Keratinocyte (primary cell): Measurements from ENCODE around the gene STK32C. TPM values are rescaled to one million over a fixed set of nuclear protein-coding genes. Genes with fewer than 3 reads are reported as not detected.

Experiments
- DNase-seq: peaks from one replicate; pipeline ENCODE4 v3.0.0-alpha.2; 2011; ENCODE audit warnings: low read depth, missing footprints, low spot score
- FAIRE-seq: peaks from 2 replicates; lab custom pipeline; 2011; peaks lifted over from hg19 to GRCh38; lab: Jason Lieb, UNC
- H2AFZ ChIP-seq: 2 replicates; pipeline ENCODE4 v1.6.0; 2012; ENCODE audit warnings: low read length, control low read depth, inconsistent platforms; ENCODE audit not compliant: control insufficient read depth
- H3K27ac ChIP-seq: 2 replicates; pipeline ENCODE4 v1.5.1; 2011; ENCODE audit warnings: low read length; ENCODE audit not compliant: control insufficient read depth, insufficient read depth
- H3K27me3 ChIP-seq: 3 replicates; pipeline ENCODE4 v1.6.0; 2011; ENCODE audit warnings: low read length; ENCODE audit not compliant: control insufficient read depth, insufficient read depth; ENCODE audit errors: extremely low read depth
- H3K36me3 ChIP-seq, 2 experiments: 2 replicates in 1 of 2; 3 replicates in 1 of 2; pipeline ENCODE4 v1.5.1; 2011; ENCODE audit warnings: low read length in 2 of 2, mild to moderate bottlenecking in 1 of 2; ENCODE audit not compliant: control insufficient read depth in 2 of 2, insufficient read depth in 2 of 2; ENCODE audit errors: extremely low read depth in 1 of 2
- H3K4me1 ChIP-seq: 3 replicates; pipeline ENCODE4 v1.5.1; 2011; ENCODE audit warnings: low read length; ENCODE audit not compliant: control insufficient read depth, insufficient read depth; ENCODE audit errors: extremely low read depth
- H3K4me2 ChIP-seq: 3 replicates; pipeline ENCODE4 v1.6.0; 2011; ENCODE audit warnings: low read depth, low read length; ENCODE audit not compliant: control insufficient read depth, insufficient read depth; ENCODE audit errors: extremely low read depth
- H3K4me3 ChIP-seq, 3 experiments: fragments of 200-600 bp in 1 of 3; sonication (generic) in 1 of 3; 2 replicates in 2 of 3; 3 replicates in 1 of 3; pipeline ENCODE4 v1.5.1; 2011 to 2016; ENCODE audit warnings: low read length in 3 of 3, mild to moderate bottlenecking in 3 of 3, control low read depth in 2 of 3, inconsistent platforms in 1 of 3, low read depth in 1 of 3, mixed read lengths in 1 of 3, mixed run types in 1 of 3, moderate library complexity in 1 of 3; ENCODE audit not compliant: control insufficient read depth in 2 of 3, insufficient read depth in 2 of 3; ENCODE audit errors: extremely low read depth in 1 of 3
- H3K79me2 ChIP-seq: 2 replicates; pipeline ENCODE4 v1.6.0; 2012; ENCODE audit warnings: low read length; ENCODE audit not compliant: control insufficient read depth, insufficient read depth
- H3K9ac ChIP-seq: 3 replicates; pipeline ENCODE4 v1.6.0; 2011; ENCODE audit warnings: low read length; ENCODE audit not compliant: control insufficient read depth, insufficient read depth; ENCODE audit errors: extremely low read depth
- H3K9me1 ChIP-seq: 3 replicates; pipeline ENCODE4 v1.6.0; 2011; ENCODE audit warnings: low read length; ENCODE audit not compliant: control insufficient read depth, insufficient read depth; ENCODE audit errors: extremely low read depth
- H3K9me3 ChIP-seq: 2 replicates; pipeline ENCODE4 v1.5.1; 2012; ENCODE audit warnings: low read depth, low read length; ENCODE audit not compliant: control insufficient read depth
- H4K20me1 ChIP-seq: 3 replicates; pipeline ENCODE4 v1.6.0; 2011; ENCODE audit warnings: low read length; ENCODE audit not compliant: control insufficient read depth, insufficient read depth; ENCODE audit errors: extremely low read depth
- EZH2 ChIP-seq: IDR thresholded peaks from one replicate; pipeline ENCODE4 v1.6.1; 2012; ENCODE audit warnings: inconsistent platforms, mild to moderate bottlenecking, low read length, moderate library complexity
- dilution Hi-C: fragments of 300-500 bp; cut with MboI; formaldehyde crosslinking; loops from one replicate; pipeline ENCODE4 v1.7.0; 2020; ENCODE audit warnings: low sequenced_read_pairs; ENCODE audit not compliant: extremely low pct_ligation_motif_present
- polyA plus RNA-seq, 5 experiments: library from polyadenylated mRNA; depleted of rRNA in 3 of 5; stranded (reverse) in 3 of 5; stranded (forward) in 1 of 5; unstranded in 1 of 5; fragments of >200 nt; gene quantifications; 1 replicate in 1 of 5; 2 replicates in 3 of 5; 3 replicates in 1 of 5; pipeline versions ENCODE4 v1.2.1 to v1.2.3, GENCODE V29; 2011 to 2012; ENCODE audit warnings: missing spikeins in 2 of 5, low read depth in 1 of 5, low replicate concordance in 1 of 5
- TF ChIP-seq, protein P1 (sequence below), 3 experiments: IDR thresholded peaks in 1 of 3; conservative IDR thresholded peaks in 1 of 3; optimal IDR thresholded peaks in 1 of 3; 2 replicates in 2 of 3; 3 replicates in 1 of 3; pipeline versions ENCODE3 to v1.5.1; 2011; ENCODE audit warnings: low read length in 3 of 3, mild to moderate bottlenecking in 3 of 3, moderate library complexity in 2 of 3, control low read depth in 1 of 3, inconsistent platforms in 1 of 3; ENCODE audit not compliant: insufficient read depth in 2 of 3; ENCODE audit errors: extremely low read depth in 1 of 3

The STK32C gene
- polyA plus RNA-seq, 1 donor (not counting 4 experiments of a cell fraction or from before 2014, with no cell fraction given): 4.1 TPM

DNA sequence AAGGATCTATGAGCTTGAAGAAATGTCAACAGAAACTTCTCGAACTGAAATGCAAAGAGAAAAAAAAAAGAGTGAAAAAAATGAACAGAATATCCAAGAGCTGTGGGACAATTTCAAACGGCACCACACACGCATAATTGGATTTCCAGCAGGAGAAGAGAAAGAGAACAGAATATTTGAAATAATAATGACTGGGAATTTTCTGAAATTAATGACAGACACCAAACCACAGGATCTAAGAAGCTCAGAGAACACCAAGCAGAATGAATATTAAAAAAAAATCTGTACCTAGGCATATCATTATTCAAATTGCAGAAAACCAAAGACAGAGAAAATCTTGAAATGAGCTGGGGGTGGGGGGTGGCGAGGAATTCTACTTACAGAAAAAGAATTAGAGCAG, 93.8 kb downstream of the STK32C start:
- Histone ChIP-seq H3K27me3 (no peaks in the 10 kb centered on the region), H3K36me3 (no peaks in the 10 kb centered on the region), H3K9ac (no peak overlapping the region), H3K4me3 (no peak overlapping the region), H3K9me3 (peaks cover 2% of the 10 kb centered on the region), H3K4me2 (no peak overlapping the region), H3K27ac (no peak overlapping the region), H3K9me1 (no peaks in the 10 kb centered on the region), H2AFZ (no peak overlapping the region), H4K20me1 (no peaks in the 10 kb centered on the region), H3K4me1 (no peaks in the 10 kb centered on the region), H3K79me2 (no peaks in the 10 kb centered on the region)
- dilution Hi-C loops: no loop called here
- no peak for TF ChIP-seq EZH2
- DNase-seq (no peak), FAIRE-seq (no peak)

DNA sequence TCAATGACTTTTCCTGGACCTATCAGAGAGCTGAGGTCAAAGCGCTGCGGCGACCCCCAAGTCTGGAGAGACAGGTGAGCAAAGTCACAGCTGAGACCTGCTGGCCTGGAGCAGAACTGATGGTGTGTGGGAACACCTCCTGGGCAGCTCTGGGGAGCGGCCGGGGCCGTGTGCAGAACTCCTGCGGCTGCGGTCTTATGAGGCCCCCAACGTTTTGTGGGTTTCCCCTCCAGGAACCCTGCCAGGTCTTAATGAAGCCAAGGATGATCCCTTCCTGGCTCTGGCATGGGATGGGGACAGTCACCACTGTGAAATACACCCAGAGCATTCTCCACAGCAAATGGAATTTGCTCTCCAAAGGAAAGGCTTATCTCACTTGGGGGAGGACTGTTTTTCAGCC, 94.9 kb downstream of the STK32C start:
- Histone ChIP-seq H3K4me2 (no peak overlapping the region), H3K9me3 (peaks cover 2% of the 10 kb centered on the region), H3K79me2 (no peaks in the 10 kb centered on the region), H3K9ac (no peak overlapping the region), H3K27ac (no peak overlapping the region), H2AFZ (no peak overlapping the region), H3K36me3 (no peaks in the 10 kb centered on the region), H3K4me3 (no peak overlapping the region), H3K9me1 (no peaks in the 10 kb centered on the region), H3K4me1 (no peaks in the 10 kb centered on the region), H3K27me3 (no peaks in the 10 kb centered on the region), H4K20me1 (no peaks in the 10 kb centered on the region)
- DNase-seq (no peak), FAIRE-seq (no peak)
- TF ChIP-seq, protein P1, sequence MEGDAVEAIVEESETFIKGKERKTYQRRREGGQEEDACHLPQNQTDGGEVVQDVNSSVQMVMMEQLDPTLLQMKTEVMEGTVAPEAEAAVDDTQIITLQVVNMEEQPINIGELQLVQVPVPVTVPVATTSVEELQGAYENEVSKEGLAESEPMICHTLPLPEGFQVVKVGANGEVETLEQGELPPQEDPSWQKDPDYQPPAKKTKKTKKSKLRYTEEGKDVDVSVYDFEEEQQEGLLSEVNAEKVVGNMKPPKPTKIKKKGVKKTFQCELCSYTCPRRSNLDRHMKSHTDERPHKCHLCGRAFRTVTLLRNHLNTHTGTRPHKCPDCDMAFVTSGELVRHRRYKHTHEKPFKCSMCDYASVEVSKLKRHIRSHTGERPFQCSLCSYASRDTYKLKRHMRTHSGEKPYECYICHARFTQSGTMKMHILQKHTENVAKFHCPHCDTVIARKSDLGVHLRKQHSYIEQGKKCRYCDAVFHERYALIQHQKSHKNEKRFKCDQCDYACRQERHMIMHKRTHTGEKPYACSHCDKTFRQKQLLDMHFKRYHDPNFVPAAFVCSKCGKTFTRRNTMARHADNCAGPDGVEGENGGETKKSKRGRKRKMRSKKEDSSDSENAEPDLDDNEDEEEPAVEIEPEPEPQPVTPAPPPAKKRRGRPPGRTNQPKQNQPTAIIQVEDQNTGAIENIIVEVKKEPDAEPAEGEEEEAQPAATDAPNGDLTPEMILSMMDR (optimal IDR thresholded peaks at IDR 0.05 in 1 of 3, IDR thresholded peaks at IDR 0.05 in 1 of 3, conservative IDR thresholded peaks at IDR 0.05 in 1 of 3; ENCODE audit: extremely low read depth in 1 of 3, insufficient read depth in 2 of 3, low read length in 3 of 3): no peak
- no peak for TF ChIP-seq EZH2
- dilution Hi-C loops: no loop called here

DNA sequence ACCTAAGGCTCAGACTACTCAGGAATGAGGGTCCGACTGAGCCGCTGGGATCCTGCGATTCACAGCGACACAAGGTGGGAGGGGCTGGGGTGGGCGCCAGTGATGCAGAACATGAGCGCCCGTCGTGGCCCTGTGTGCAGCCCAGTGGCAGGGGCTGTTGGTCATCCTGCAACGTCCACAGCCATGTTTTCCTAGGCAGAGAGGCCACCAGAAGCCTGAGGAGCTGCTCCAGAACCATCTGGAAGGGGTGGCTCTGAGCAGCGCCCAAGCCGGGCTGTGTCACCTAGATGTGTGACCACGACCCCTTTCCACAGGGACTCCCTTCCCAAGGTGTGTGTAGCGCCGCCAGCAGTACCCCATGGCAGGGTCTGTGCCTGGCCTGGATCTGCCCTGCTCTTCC, 96.5 kb downstream of the STK32C start:
- Histone ChIP-seq H3K4me1 (no peaks in the 10 kb centered on the region), H3K9me3 (no peaks in the 10 kb centered on the region), H3K27ac (no peak overlapping the region), H3K9me1 (no peaks in the 10 kb centered on the region), H3K9ac (no peak overlapping the region), H2AFZ (no peak overlapping the region), H3K27me3 (no peaks in the 10 kb centered on the region), H3K36me3 (no peaks in the 10 kb centered on the region), H3K79me2 (no peaks in the 10 kb centered on the region), H3K4me2 (no peak overlapping the region), H4K20me1 (no peaks in the 10 kb centered on the region), H3K4me3 (no peak overlapping the region)
- no peak for DNase-seq
- dilution Hi-C loops: no loop called here
- TF ChIP-seq EZH2: no peak
- TF ChIP-seq, protein P1 (optimal IDR thresholded peaks at IDR 0.05 in 1 of 3, IDR thresholded peaks at IDR 0.05 in 1 of 3, conservative IDR thresholded peaks at IDR 0.05 in 1 of 3; ENCODE audit: extremely low read depth in 1 of 3, insufficient read depth in 2 of 3, low read length in 3 of 3): no peak
- FAIRE-seq: no peak
